Esophagus squamous epithelium (tissue), 4 donors: Measurements from ENCODE around the gene RNF175.

Experiments used
- CTCF ChIP-seq, 6 experiments: fragments of 450-650 bp in 4 of 6; fragments of 200-600 bp in 2 of 6; sonication (generic) in 2 of 6; IDR thresholded peaks; one replicate each; pipeline ENCODE4 v1.5.1; 2016 to 2019; ENCODE audit warnings: antibody characterized with exemption in 6 of 6, mild to moderate bottlenecking in 4 of 6, moderate library complexity in 4 of 6
- POLR2A ChIP-seq, 4 donors: fragments of 450-650 bp; IDR thresholded peaks; one replicate each; pipeline ENCODE4 v1.6.1; 2017; ENCODE audit warnings: antibody characterized with exemption in 4 of 4, mild to moderate bottlenecking in 4 of 4, moderate library complexity in 3 of 4

- no peak for TF ChIP-seq CTCF (IDR thresholded peaks at IDR 0.05)
- no peak for TF ChIP-seq POLR2A (IDR thresholded peaks at IDR 0.05)
Measured at GRCh38 chr4:153765894-153766293, 6.1 kb upstream of the RNF175 start.
